GM12892 (cell line): ENCODE measurements around the gene PLCH1.

Source experiments
- POLR2A ChIP-seq: IDR thresholded peaks from 2 replicates; pipeline ENCODE4 v1.6.1; 2011; ENCODE audit warnings: low read depth, low read length, control low read depth
- TAF1 ChIP-seq: IDR thresholded peaks from 2 replicates; pipeline ENCODE4 v1.6.1; 2011; ENCODE audit warnings: low read depth, mild to moderate bottlenecking, control low read depth, low read length, borderline replicate concordance

GRCh38 chr3:155331078-155331477, 413.8 kb downstream of the PLCH1 start:
- no peak for TF ChIP-seq POLR2A
- TF ChIP-seq TAF1 = no peak
